HFFc6 (cell line): ENCODE measurements around the gene MRPS27. TPM values are rescaled to one million over a fixed set of nuclear protein-coding genes. Genes with fewer than 3 reads are reported as not detected.

ENCODE experiments used
- DNase-seq: peaks from one replicate; pipeline ENCODE4 v3.0.0-alpha.2; 2018
- H3K27ac Mint-ChIP-seq: 2 replicates; pipeline ENCODE4 v1.8.0; 2020; ENCODE audit warnings: mild to moderate bottlenecking, mixed read lengths
- H3K27me3 Mint-ChIP-seq: 2 replicates; pipeline ENCODE4 v1.8.0; 2021; ENCODE audit warnings: mild to moderate bottlenecking, moderate library complexity, mixed read lengths; ENCODE audit not compliant: insufficient read depth
- H3K36me3 Mint-ChIP-seq: 2 replicates; pipeline ENCODE4 v1.8.0; 2021; ENCODE audit warnings: low read depth, mixed read lengths
- H3K4me1 Mint-ChIP-seq: 2 replicates; pipeline ENCODE4 v1.8.0; 2020; ENCODE audit warnings: low read depth, mixed read lengths
- H3K4me3 Mint-ChIP-seq: 2 replicates; pipeline ENCODE4 v1.8.0; 2020; ENCODE audit warnings: mild to moderate bottlenecking, moderate library complexity, mixed read lengths
- H3K9me3 Mint-ChIP-seq: 2 replicates; pipeline ENCODE4 v1.8.0; 2020; ENCODE audit warnings: mild to moderate bottlenecking, mixed read lengths
- total RNA-seq, 6 experiments: library from RNA; stranded (reverse); fragmentation: NEBNext Ultra II Directional; extraction: Animal tissue kit (Norgen Biotek cat#: 25700); gene quantifications; 2 replicates in 1 of 6; 3 replicates in 5 of 6; pipeline ENCODE4 v1.2.3, GENCODE V29; 2021
- TF ChIP-seq, protein P1 (sequence below): fragments of 200-600 bp; sonication (generic); IDR thresholded peaks from 2 replicates; pipeline ENCODE4 v1.5.0; 2021; ENCODE audit warnings: antibody characterized with exemption, mild to moderate bottlenecking

Gene MRPS27
- total RNA-seq, 6 experiments from 2014 or later, result 46.1 to 74.1 (median 57.9) TPM

GRCh38 chr5:72356361-72356760 is 36.3 kb upstream of the MRPS27 start:
- no peak for DNase-seq
- H3K27me3 Mint-ChIP-seq, result peaks cover 1% of the 10 kb centered on the region; the same call in 1 of the 2 replicates
- H3K36me3 Mint-ChIP-seq, result peaks cover 20% of the 10 kb centered on the region
- H3K27ac Mint-ChIP-seq, result no peak overlapping the region
- TF ChIP-seq, protein P1, sequence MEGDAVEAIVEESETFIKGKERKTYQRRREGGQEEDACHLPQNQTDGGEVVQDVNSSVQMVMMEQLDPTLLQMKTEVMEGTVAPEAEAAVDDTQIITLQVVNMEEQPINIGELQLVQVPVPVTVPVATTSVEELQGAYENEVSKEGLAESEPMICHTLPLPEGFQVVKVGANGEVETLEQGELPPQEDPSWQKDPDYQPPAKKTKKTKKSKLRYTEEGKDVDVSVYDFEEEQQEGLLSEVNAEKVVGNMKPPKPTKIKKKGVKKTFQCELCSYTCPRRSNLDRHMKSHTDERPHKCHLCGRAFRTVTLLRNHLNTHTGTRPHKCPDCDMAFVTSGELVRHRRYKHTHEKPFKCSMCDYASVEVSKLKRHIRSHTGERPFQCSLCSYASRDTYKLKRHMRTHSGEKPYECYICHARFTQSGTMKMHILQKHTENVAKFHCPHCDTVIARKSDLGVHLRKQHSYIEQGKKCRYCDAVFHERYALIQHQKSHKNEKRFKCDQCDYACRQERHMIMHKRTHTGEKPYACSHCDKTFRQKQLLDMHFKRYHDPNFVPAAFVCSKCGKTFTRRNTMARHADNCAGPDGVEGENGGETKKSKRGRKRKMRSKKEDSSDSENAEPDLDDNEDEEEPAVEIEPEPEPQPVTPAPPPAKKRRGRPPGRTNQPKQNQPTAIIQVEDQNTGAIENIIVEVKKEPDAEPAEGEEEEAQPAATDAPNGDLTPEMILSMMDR, result no peak
- no peaks in the 10 kb centered on the region for H3K9me3 Mint-ChIP-seq
- no peak overlapping the region for H3K4me3 Mint-ChIP-seq
- H3K4me1 Mint-ChIP-seq, result peaks cover 25% of the 10 kb centered on the region

DNA sequence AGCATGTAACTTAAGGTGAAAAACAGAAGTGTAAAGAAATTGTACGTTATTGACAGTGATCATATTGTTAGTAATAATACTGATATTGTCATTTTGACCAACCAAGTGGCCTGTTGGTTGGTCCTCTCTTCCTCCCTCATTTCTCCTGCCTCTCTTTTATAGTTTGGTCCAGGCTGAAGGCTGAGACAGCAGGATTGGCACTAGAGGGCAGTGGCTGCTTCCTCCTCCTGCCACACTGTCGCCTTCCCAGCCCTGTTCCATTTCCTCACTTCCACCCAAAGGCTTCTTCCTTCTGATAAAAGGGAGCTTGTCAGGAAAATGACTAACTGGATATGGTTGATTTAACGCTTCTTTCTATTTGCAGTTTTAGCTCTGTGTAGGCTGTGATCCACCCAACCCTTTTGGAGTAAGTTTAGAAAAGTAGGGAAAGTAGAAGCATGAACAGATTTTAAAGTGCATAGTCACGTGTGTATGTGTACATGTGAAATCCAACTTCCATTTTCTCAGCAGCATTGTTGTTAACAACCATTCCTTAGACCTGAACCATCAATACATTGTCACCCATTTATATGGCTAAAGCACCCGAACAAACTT is 35.8 kb upstream of the MRPS27 start:
- H3K4me1 Mint-ChIP-seq, result peaks cover 31% of the 10 kb centered on the region
- H3K9me3 Mint-ChIP-seq, result no peaks in the 10 kb centered on the region
- peak; percentile 41 for DNase-seq
- H3K27me3 Mint-ChIP-seq, result peaks cover 1% of the 10 kb centered on the region; the same call in 1 of the 2 replicates
- peaks cover 22% of the 10 kb centered on the region for H3K36me3 Mint-ChIP-seq
- H3K4me3 Mint-ChIP-seq, result no peak overlapping the region
- TF ChIP-seq, protein P1, result peak; percentile 71
- H3K27ac Mint-ChIP-seq, result peak overlapping the region; percentile 3; the same call in 1 of the 2 replicates

- Mint-ChIP-seq H3K27ac (peak overlapping the region; percentile 61), H3K4me3 (no peak overlapping the region), H3K9me3 (no peaks in the 10 kb centered on the region), H3K4me1 (peaks cover 51% of the 10 kb centered on the region), H3K36me3 (peaks cover 14% of the 10 kb centered on the region), H3K27me3 (peaks cover 1% of the 10 kb centered on the region; the same call in 1 of the 2 replicates)
- TF ChIP-seq, protein P1, result no peak
- peak; percentile 52 for DNase-seq
Measured at GRCh38 chr5:72353046-72353445, 33.0 kb upstream of the MRPS27 start.

GRCh38 chr5:72352616-72353015 is 32.6 kb upstream of the MRPS27 start:
- no peaks in the 10 kb centered on the region for H3K9me3 Mint-ChIP-seq
- H3K27me3 Mint-ChIP-seq, result peaks cover 1% of the 10 kb centered on the region; the same call in 1 of the 2 replicates
- peak overlapping the region; percentile 61 for H3K27ac Mint-ChIP-seq
- DNase-seq, result no peak
- H3K36me3 Mint-ChIP-seq, result peaks cover 14% of the 10 kb centered on the region
- H3K4me1 Mint-ChIP-seq, result peaks cover 55% of the 10 kb centered on the region
- no peak overlapping the region for H3K4me3 Mint-ChIP-seq
- TF ChIP-seq, protein P1, result no peak

- TF ChIP-seq, protein P1, result no peak
- Mint-ChIP-seq H3K4me1 (peaks cover 67% of the 10 kb centered on the region), H3K9me3 (no peaks in the 10 kb centered on the region), H3K4me3 (no peak overlapping the region), H3K27ac (no peak overlapping the region), H3K27me3 (peaks cover 1% of the 10 kb centered on the region; the same call in 1 of the 2 replicates), H3K36me3 (peaks cover 14% of the 10 kb centered on the region)
- DNase-seq, result no peak
Measured at GRCh38 chr5:72351376-72351775, 31.3 kb upstream of the MRPS27 start.
